H9 (cell line): ENCODE results near the gene CD2AP. TPM values are rescaled to one million over a fixed set of nuclear protein-coding genes. Genes with fewer than 3 reads are reported as not detected.

Experiments used
- DNase-seq: peaks from one replicate; pipeline ENCODE4 v3.0.0-alpha.2; 2017
- H2AFZ ChIP-seq: one replicate; pipeline ENCODE4 v1.6.1; 2013; ENCODE audit warnings: mild to moderate bottlenecking, low read length, control low read depth, moderate library complexity
- H2AK5ac ChIP-seq: 2 replicates; pipeline ENCODE4 v1.6.1; 2013; ENCODE audit warnings: low read length, control low read depth, mixed read lengths; ENCODE audit not compliant: insufficient read length
- H2BK120ac ChIP-seq: one replicate; pipeline ENCODE4 v1.6.1; 2013; ENCODE audit warnings: low read depth, mild to moderate bottlenecking, low read length, control low read depth, inconsistent platforms; ENCODE audit not compliant: poor library complexity, severe bottlenecking
- H2BK12ac ChIP-seq: 2 replicates; pipeline ENCODE4 v1.6.1; 2013; ENCODE audit warnings: low read length, control low read depth, mixed read lengths, low read depth; ENCODE audit not compliant: insufficient read length
- H2BK15ac ChIP-seq: 2 replicates; pipeline ENCODE4 v1.6.1; 2013; ENCODE audit warnings: low read depth, low read length, control low read depth
- H2BK20ac ChIP-seq: one replicate; pipeline ENCODE4 v1.6.1; 2013; ENCODE audit warnings: low read depth, mild to moderate bottlenecking, low read length, control low read depth, inconsistent platforms; ENCODE audit not compliant: poor library complexity, severe bottlenecking
- H2BK5ac ChIP-seq: 2 replicates; pipeline ENCODE4 v1.6.1; 2013; ENCODE audit warnings: low read length, control low read depth, mixed read lengths; ENCODE audit not compliant: insufficient read length
- H3K14ac ChIP-seq: 2 replicates; pipeline ENCODE4 v1.6.1; 2013; ENCODE audit warnings: low read length, control low read depth; ENCODE audit not compliant: insufficient read depth
- H3K18ac ChIP-seq: 2 replicates; pipeline ENCODE4 v1.6.1; 2013; ENCODE audit warnings: low read depth, mild to moderate bottlenecking, mixed read lengths, low read length, control low read depth; ENCODE audit not compliant: insufficient read length
- H3K23ac ChIP-seq: 2 replicates; pipeline ENCODE4 v1.6.1; 2013; ENCODE audit warnings: low read length, control low read depth, mixed read lengths, low read depth; ENCODE audit not compliant: insufficient read length
- H3K23me2 ChIP-seq: 2 replicates; pipeline ENCODE4 v1.6.1; 2013; ENCODE audit warnings: low read depth, mild to moderate bottlenecking, mixed read lengths, low read length, control low read depth; ENCODE audit not compliant: insufficient read length, poor library complexity, severe bottlenecking
- H3K27ac ChIP-seq: 2 replicates; pipeline ENCODE4 v1.5.1; 2013; ENCODE audit warnings: low read length, control low read depth, mixed read lengths, low read depth; ENCODE audit not compliant: insufficient read length
- H3K27me3 ChIP-seq: 2 replicates; pipeline ENCODE4 v1.6.1; 2013; ENCODE audit warnings: low read length, control low read depth, inconsistent platforms; ENCODE audit not compliant: insufficient read depth
- H3K4ac ChIP-seq: 2 replicates; pipeline ENCODE4 v1.6.1; 2013; ENCODE audit warnings: low read depth, mild to moderate bottlenecking, control low read depth, inconsistent platforms, low read length, moderate library complexity
- H3K4me1 ChIP-seq: 2 replicates; pipeline ENCODE4 v1.6.1; 2013; ENCODE audit warnings: low read length, control low read depth, inconsistent platforms; ENCODE audit not compliant: insufficient read depth
- H3K4me2 ChIP-seq: 2 replicates; pipeline ENCODE4 v1.6.1; 2013; ENCODE audit warnings: low read length, control low read depth, mixed read lengths; ENCODE audit not compliant: insufficient read length, insufficient read depth
- H3K56ac ChIP-seq: 2 replicates; pipeline ENCODE4 v1.6.1; 2013; ENCODE audit warnings: low read depth, mild to moderate bottlenecking, mixed read lengths, low read length, control low read depth; ENCODE audit not compliant: insufficient read length
- H3K79me1 ChIP-seq: 2 replicates; pipeline ENCODE4 v1.6.1; 2013; ENCODE audit warnings: low read depth, mild to moderate bottlenecking, moderate library complexity, low read length, control low read depth, inconsistent platforms; ENCODE audit not compliant: insufficient read depth, poor library complexity, severe bottlenecking
- H3K79me2 ChIP-seq: 2 replicates; pipeline ENCODE4 v1.6.1; 2013; ENCODE audit warnings: low read length, control low read depth, inconsistent platforms; ENCODE audit not compliant: insufficient read depth
- H3K9ac ChIP-seq: 2 replicates; pipeline ENCODE4 v1.6.1; 2013; ENCODE audit warnings: low read length, control low read depth, mixed read lengths; ENCODE audit not compliant: insufficient read length; ENCODE audit errors: extremely low read depth
- H3K9me3 ChIP-seq: one replicate; pipeline ENCODE4 v1.6.1; 2013; ENCODE audit warnings: low read depth, low read length, inconsistent platforms; ENCODE audit not compliant: control insufficient read depth
- H3T11ph ChIP-seq: one replicate; pipeline ENCODE4 v1.6.1; 2013; ENCODE audit warnings: mild to moderate bottlenecking, low read length, control low read depth, inconsistent platforms
- H4K20me1 ChIP-seq: one replicate; pipeline ENCODE4 v1.6.1; 2013; ENCODE audit not compliant: control insufficient read depth, insufficient read length, insufficient read depth
- H4K5ac ChIP-seq: 2 replicates; pipeline ENCODE4 v1.6.1; 2013; ENCODE audit warnings: low read depth, mild to moderate bottlenecking, mixed read lengths, low read length, control low read depth; ENCODE audit not compliant: insufficient read length
- H4K8ac ChIP-seq: replicated peaks from 2 replicates; pipeline ENCODE4 v1.6.1; 2013; ENCODE audit warnings: low read length, control low read depth, mixed read lengths, low read depth; ENCODE audit not compliant: insufficient read length
- H4K91ac ChIP-seq: 2 replicates; pipeline ENCODE4 v1.6.1; 2013; ENCODE audit warnings: low read depth, mild to moderate bottlenecking, moderate library complexity, mixed read lengths, low read length, control low read depth; ENCODE audit not compliant: insufficient read length
- H3K27ac Mint-ChIP-seq, 3 experiments: 2 replicates in 2 of 3; 3 replicates in 1 of 3; pipeline ENCODE4 v1.8.0; 2020 to 2021; ENCODE audit warnings: mixed read lengths in 3 of 3, mild to moderate bottlenecking in 1 of 3, moderate library complexity in 1 of 3
- H3K27me3 Mint-ChIP-seq: 2 replicates; pipeline ENCODE4 v1.8.0; 2021; ENCODE audit warnings: low read depth, mild to moderate bottlenecking, moderate library complexity, mixed read lengths
- H3K36me3 Mint-ChIP-seq, 3 experiments: 2 replicates in 2 of 3; 3 replicates in 1 of 3; pipeline ENCODE4 v1.8.0; 2020 to 2021; ENCODE audit warnings: low read depth in 3 of 3, mixed read lengths in 3 of 3; ENCODE audit not compliant: insufficient read depth in 1 of 3
- H3K4me1 Mint-ChIP-seq, 2 experiments: 2 replicates each; pipeline ENCODE4 v1.8.0; 2020; ENCODE audit warnings: mixed read lengths in 2 of 2
- H3K4me3 Mint-ChIP-seq, 2 experiments: 2 replicates in 1 of 2; 3 replicates in 1 of 2; pipeline ENCODE4 v1.8.0; 2020 to 2021; ENCODE audit warnings: mild to moderate bottlenecking in 2 of 2, mixed read lengths in 2 of 2, moderate library complexity in 1 of 2
- H3K9me3 Mint-ChIP-seq, 2 experiments: 2 replicates in 1 of 2; 3 replicates in 1 of 2; pipeline ENCODE4 v1.8.0; 2020; ENCODE audit warnings: mild to moderate bottlenecking in 2 of 2, mixed read lengths in 2 of 2, moderate library complexity in 1 of 2
- CTCF ChIP-seq: fragments of 200-600 bp; sonication (generic); conservative IDR thresholded peaks from 3 replicates; pipeline ENCODE4 v1.8.0; 2021; ENCODE audit warnings: antibody characterized with exemption, mild to moderate bottlenecking
- WGBS: extraction: QIAGEN DNeasy Blood & Tissue Kit; methylation state at CpG from one replicate; pipeline ENCODE4 v1.1.7; 2013; ENCODE audit warnings: missing lambda C conversion rate, low lambda C conversion rate, mixed read lengths; ENCODE audit not compliant: insufficient read length; ENCODE audit errors: extremely low coverage; 5-methylcytosine and 5-hydroxymethylcytosine counted together
- total RNA-seq: library from RNA; stranded (reverse); gene quantifications from 2 replicates; pipeline ENCODE4 v1.2.1, GENCODE V29; 2021

Gene CD2AP
- total RNA-seq, 1 experiment from 2014 or later: 50.1 TPM

- Mint-ChIP-seq H3K9me3 (no peaks in the 10 kb centered on the region; a peak in 1 of 5 replicates), H3K27ac (no peak overlapping the region), H3K4me3 (no peak overlapping the region), H3K36me3 (no peaks in the 10 kb centered on the region), H3K4me1 (peaks cover 0 to 2% of the 10 kb centered on the region in 2 experiments; a peak in 1 of 4 replicates), H3K27me3 (no peaks in the 10 kb centered on the region)
- no peak for DNase-seq
- Histone ChIP-seq H4K91ac (no peak overlapping the region), H3K9me3 (no peaks in the 10 kb centered on the region), H3K4me1 (no peaks in the 10 kb centered on the region; the same call in 1 of the 2 replicates), H3K79me2 (no peaks in the 10 kb centered on the region), H2AK5ac (no peak overlapping the region), H3K4me2 (no peak overlapping the region), H3K18ac (no peak overlapping the region), H3K9ac (no peak overlapping the region), H4K8ac (no peak overlapping the region), H2BK120ac (no peak overlapping the region), H3K23ac (no peak overlapping the region), H2BK20ac (no peak overlapping the region), H3K4ac (no peak overlapping the region), H2BK15ac (no peak overlapping the region), H3K56ac (no peak overlapping the region), H2BK5ac (no peak overlapping the region), H4K5ac (no peak overlapping the region), H2BK12ac (no peak overlapping the region), H4K20me1 (no peaks in the 10 kb centered on the region), H3T11ph (no peak overlapping the region), H3K14ac (no peak overlapping the region), H3K27ac (no peak overlapping the region), H3K79me1 (no peaks in the 10 kb centered on the region), H2AFZ (no peak overlapping the region), H3K23me2 (no peaks in the 10 kb centered on the region), H3K27me3 (no peaks in the 10 kb centered on the region)
- no CpG with 5 or more reads among the region's 4 CpGs for WGBS
- no peak for TF ChIP-seq CTCF
These were observed 40.0 kb upstream of the CD2AP start for GRCh38 chr6:47437592-47437991.
